Measurements from ENCODE around the gene CEL.
"Not testable (repeated sequence)": the region's sequence is repeated elsewhere in the genome, so short reads cannot be mapped to it uniquely, and the experiment has no call there.

The CEL gene

DNA sequence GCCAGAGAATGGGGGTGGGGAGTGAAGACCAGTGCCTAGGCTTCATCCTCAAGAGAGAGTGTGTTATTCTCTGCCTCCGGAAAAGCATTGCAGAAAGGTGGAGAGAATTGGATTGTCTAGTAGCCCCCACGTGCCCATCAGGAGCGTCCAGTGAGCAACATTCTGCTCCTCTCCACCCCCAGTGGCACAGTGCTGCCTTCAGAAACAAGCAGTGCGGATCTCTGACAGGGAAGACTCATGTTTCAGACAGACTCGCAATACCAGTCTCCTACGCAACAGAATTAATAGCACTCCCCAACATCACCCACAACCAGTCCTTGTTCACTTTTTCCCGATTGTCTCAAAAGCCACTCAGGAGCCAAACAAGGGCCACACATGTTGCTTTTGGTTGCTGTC is 14.9 kb upstream of the CEL start:
- DNase-seq (ENCODE audit: low read depth in 3 of 3): no peak

DNA sequence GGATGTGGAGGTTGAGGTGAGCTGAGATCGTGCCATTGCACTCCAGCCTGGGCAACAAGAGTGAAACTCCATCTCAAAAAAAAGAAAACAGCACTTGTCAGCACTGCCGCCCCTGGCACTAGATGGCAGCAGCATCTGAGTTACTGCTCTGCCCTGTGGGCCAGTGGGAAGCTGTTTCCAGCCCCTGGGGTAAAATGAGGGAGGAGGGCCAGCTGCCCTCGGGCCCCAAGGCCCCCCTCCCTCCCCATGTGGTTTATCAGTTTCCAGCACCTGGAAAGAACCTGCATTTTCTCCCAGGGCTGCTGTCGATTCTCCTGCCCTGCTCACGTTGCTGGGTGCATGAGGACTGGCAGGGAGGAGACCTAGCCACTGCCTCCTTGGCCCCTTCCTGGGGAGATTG is 13.2 kb upstream of the CEL start:
- DNase-seq (ENCODE audit: low read depth in 3 of 3): no peak

DNA sequence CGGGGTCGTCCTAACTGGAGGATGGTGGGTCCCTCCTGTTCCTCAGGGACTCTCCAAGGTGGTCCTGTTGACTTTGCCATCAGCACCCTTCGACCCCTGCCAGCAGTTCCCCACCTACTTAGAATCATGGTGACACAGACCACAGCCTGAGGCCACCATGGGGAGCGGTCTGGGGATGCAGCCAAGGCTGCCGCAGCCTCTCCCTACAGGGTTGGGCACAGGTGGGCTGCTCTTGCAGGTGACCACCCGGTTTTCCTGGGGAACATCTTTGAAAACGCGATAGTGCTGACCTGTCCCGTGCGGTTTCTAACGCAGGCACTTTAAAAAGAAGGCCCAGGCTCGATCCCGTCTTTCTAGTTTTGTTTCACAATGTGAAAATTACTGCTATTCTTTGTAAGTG is 12.7 kb upstream of the CEL start:
- no peak for DNase-seq (ENCODE audit: low read depth in 3 of 3)

DNA sequence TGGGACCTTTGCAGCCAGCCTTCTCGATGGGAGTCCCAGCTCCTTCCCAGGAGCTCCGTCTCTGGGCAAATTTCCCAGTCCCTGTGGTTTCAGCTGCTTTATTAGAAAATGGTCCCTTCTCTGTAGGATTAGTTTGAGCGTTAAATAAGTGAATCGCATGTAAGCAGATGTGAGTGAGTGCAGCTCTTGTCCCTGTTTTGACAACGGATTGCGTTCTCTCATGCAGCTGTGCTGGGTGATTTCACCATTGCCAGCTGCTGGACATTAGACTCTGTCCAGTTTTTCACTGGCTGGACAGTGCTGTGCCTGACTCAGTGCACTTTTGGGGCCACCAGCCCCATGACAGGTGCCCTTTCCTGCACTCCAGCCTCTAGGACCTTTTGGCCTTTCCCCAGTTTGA is 11.6 kb upstream of the CEL start:
- DNase-seq (ENCODE audit: low read depth in 3 of 3): no peak

DNA sequence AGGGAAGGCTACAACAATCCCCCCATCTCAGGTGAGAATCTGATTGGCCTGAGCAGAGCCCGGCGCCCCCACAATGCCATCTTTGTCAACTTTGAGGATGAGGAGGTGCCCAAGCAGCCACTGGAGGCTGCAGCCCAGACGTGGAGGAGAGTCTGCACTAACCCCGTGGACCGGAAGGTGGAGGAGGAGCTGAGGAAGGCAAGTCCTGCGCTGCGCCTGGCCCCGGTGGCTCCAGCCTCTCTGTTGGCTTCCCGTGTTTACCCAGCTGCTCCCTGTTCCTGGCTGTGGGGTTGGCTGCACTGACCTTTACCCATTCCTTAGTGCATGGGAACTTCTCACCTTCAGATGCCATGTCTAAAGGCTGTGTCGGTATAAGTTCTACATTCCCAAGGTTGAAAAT is 11.0 kb upstream of the CEL start:
- DNase-seq (ENCODE audit: low read depth in 3 of 3): no peak

DNA sequence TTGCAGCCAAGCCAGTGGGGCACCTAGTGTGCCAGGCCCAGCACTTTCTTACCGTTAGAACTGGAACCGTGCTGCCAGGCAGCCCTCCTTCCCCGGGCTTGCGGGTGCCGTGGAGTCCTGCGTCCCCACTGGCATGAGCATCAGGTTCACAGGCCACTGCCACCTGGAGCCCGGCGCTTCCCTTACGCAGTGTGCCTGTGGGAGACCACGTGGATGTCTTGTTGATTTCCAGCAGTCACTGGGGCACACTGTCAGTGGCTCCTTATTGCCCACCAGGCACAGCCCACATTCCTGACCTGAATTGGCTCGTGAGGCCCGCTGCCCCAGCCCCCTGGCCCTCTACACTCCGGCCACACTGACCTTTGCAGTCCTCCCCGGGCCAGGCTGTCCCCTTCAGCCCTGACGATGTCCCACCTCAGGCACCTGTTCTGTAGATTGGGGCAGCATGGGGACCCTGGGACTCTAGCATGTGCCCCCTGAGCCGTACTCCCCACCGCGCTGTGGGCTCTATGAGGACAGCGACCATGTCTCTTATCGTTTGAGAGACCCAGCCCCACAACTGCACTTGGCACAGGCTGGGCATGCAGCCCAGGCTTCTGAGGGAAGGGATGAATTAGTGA is 10.4 kb upstream of the CEL start:
- no peak for DNase-seq (ENCODE audit: low read depth in 3 of 3)

DNA sequence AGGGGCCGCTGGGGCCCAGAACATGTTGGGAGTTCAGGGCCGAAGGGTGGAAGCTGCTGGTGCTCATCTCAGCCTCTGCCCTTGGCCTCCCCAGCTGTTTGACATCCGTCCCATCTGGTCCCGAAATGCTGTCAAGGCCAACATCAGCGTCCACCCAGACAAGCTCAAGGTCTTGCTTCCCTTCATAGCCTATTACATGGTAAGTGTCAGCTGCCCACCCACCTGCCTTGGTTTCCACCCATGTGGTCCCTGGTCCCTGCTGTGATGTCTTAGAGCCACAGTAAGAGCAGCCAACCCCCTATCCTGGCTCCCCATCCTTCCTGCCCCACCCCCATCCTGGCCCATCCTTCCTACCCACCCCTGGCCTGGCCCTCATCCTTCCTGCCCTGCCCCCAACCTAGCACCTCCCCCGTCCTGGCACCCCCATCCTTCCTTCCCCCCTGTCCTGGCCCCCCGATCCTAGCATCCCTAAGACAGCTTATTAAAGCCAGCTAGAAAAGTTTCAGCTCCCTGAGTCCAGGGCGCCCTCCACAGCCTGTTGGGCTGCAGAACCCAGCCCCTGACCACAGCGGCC is 9.7 kb upstream of the CEL start:
- DNase-seq (ENCODE audit: low read depth in 3 of 3): no peak

DNA sequence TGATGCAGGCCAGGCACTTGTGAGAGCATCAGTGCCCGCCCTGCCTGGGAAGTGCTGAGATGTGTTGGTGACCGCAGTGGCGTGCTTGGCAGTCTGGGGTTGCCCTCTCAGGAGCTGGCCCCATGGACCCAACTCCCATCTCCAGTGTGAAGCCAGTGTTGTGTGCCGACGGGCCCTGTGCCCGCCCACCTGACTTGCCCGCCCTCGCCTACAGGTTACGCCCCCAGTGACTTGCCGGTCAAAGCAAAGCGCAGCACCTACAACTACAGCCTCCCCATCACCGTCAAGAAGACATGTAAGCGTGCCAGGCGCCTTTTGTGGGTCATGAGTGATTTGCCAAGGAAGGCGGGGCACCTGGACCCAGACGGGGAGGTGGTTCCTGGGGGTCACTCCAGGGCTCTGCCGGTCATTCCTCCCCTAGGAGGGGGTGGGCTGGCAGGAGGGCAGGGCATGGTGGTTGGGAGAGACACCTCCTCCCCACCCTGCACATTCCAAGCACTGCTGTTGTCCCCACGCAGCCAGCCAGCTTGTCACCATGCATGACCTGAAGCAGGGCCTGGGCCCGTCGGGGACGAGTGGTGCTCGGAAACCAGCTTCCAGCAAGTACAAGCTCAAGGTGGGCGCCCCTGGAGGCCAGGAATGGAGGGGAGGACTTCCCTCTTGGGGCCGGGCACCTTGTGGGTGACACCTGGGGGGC is 7.4 kb upstream of the CEL start:
- DNase-seq (ENCODE audit: low read depth in 3 of 3): no peak

DNA sequence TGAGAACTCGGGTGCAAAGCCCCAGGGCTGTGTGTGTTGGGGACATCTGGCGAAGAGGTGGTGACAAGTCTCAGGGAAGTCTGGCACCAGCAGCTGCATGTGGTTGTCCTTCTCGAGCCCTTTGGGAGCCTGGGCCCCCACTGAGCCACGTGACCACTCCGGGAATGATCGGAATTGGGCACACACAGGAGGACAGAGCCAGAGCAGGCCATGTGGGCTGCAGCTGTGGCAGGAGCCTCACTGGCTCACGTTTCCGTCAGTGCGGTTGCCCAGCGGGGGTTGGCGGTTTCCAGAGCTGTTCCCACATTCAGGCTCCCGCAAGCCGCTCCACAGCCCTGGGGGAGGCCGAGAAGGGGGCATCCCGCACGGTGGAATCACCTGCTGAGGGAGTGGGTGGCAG is 6.8 kb upstream of the CEL start:
- no peak for DNase-seq (ENCODE audit: low read depth in 3 of 3)

DNA sequence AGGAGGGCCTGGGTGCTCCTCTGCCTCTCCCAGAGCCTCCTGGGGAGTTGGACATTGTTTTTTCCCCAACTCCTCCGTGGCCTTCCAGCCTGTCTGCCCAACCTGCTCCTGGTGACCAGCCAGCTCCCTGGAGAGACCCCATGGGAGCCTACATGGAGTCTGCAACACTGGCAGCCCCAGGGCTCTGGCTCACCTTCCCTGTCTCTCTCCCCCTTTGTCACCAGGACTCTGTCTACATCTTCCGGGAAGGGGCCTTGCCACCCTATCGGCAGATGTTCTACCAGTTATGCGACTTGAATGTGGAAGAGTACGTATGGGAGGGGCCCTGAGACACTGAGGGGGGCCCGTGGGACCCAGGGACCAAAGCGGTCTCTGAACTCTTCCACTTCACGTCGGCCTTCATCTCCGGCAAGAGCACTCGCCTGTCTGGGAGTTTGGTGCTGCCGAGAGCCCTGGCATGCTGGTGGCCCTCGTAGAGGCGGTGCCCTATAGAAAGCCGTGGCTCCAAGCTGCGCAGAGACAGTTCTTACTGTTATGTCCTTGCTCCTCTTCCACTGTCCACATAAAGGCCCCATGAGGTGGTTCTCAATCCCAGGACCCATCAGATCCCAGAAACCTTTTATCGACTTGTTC is 5.9 kb upstream of the CEL start:
- no peak for DNase-seq (ENCODE audit: low read depth in 3 of 3)

DNA sequence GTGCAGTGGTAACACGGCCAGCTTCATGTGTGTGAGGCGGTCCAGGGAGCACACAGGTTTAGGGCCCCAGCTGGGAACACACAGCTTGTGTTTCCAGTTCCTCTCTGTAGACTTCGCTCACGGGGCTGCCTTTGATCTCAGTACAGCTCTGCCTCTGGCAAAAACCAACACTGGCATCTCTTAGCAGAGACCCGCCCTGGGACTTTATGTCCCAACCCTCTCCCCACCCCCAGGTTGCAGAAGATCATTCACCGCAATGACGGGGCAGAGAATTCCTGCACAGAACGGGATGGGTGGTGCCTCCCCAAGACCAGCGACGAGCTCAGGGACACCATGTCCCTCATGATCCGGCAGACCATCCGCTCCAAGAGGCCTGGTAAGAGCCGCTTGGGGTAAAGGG is 5.2 kb upstream of the CEL start:
- no peak for DNase-seq (ENCODE audit: low read depth in 3 of 3)

DNA sequence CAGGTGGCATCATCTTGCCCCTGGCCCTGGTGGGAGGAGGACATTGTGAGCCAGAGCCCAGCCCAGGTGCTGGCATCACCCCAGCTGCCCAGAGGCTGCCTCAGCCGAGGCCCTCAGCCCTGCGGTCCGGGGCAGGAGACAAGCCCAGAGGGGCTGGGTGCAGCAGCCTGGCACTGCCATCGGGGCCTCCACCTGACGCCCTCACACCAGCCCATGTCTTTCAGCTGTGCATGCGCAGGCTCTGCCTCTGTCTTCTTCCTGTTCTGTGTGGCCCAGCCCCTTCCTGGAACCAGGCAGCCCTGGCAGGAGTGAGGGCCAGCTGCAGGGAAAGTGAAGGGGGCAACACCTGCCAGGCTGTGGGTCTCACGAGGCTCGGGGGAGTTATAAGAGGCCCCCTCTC is 4.8 kb upstream of the CEL start:
- no peak for DNase-seq (ENCODE audit: low read depth in 3 of 3)

DNA sequence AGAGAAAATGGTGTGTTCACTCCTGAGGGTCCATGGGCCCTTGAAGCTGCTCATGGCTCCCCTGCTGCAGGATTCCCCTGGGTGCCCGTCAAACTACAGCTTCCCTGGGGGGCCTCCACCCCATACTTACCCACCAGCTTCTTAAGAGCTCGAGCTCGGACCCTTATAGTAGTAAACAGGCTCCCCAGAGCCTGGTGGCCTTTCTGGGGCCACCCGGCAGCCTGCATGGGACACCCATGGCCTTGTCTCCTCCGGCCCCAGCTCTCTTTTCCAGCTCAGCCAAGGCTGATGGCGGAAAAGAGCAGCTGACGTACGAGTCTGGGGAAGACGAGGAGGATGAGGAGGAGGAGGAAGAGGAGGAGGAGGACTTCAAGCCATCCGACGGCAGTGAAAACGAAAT is 4.2 kb upstream of the CEL start:
- DNase-seq (ENCODE audit: low read depth in 3 of 3): no peak

DNA sequence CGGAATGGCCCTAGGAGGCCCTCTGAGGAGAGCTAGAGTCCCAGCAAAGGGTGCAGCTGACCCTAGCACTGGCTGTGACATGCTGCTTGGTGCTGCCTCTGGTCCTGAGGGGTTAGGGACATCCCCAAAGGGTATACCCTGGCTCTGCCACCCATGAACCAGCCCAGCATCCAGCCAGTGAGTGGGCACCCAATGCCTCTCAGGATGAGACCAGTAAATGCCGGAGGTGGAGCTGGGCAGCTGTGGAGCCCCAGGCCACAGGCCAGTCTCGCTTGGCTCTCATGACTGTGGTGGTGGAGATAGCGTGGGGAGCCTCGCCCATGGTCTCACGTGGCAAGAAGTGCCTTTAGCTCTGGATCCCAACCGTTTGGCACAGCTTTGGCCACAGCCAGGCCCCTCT is 3.7 kb upstream of the CEL start:
- no peak for DNase-seq (ENCODE audit: low read depth in 3 of 3)

DNA sequence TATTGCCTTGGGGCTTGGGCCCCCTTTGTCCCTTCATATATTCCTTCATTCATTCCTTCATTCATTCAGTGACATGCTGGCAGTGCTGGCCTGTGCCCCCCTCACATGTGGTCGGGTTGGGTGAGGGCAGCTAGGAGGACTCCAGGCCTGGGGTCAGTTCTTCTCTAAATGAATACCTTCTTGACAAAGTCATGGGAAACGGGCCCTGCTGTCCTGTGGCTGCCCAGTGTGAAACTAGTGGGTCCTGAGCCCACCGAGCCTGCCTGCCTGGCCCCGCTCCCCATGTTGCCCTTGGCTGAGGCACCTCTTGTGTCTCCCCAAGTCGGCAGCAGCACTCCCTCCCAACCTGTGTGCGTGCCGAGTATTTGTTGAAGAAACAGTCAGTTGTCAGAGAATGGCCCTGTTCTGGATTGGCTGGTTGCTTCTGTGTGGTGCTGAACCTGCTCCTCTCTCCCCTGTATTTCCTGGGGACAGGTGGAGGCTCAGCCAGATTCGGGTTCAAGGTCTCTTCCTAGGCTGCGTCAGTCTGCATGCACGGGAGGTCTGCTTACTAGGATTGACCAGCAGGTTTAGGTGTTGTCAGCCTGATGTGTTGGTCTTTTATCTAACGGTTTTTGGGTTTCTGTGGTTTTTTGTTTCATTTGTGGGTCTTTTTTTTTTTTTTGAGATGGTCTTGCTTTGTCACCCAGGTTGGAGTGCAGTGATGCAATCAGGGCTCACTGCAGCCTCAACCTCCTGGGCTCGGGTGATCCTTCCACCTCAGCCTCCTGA is 3.0 kb upstream of the CEL start:
- no peak for DNase-seq (ENCODE audit: low read depth in 3 of 3)

DNA sequence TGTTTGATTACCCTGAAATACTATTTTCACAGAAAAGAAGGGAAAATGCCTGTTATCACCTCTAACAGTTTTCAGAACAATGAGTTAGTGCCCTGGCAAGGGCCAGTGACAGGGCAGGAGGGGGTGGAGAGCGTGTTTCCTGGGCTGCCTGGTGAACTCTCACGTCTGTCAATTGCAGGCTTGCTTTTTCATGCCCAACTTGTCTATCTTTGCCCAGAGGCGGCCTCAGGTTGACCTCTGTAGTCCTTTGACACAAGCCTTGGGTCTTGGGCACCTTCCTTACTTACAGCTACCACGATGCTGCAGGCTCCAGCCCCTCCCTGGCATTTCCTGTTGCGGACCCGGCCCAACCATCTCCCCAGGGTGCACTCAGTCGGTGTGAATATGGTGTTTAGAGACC is 2.2 kb upstream of the CEL start:
- no peak for DNase-seq (ENCODE audit: low read depth in 3 of 3)

DNA sequence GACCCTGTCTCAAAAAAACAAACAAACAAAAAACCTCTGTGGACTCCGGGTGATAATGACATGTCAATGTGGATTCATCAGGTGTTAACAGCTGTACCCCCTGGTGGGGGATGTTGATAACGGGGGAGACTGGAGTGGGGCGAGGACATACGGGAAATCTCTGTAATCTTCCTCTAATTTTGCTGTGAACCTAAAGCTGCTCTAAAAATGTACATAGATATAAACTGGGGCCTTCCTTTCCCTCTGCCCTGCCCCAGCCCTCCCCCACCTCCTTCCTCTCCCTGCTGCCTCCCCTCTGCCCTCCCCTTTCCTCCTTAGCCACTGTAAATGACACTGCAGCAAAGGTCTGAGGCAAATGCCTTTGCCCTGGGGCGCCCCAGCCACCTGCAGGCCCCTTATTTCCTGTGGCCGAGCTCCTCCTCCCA is 1.4 kb upstream of the CEL start:
- no peak for DNase-seq (ENCODE audit: low read depth in 3 of 3)

DNA sequence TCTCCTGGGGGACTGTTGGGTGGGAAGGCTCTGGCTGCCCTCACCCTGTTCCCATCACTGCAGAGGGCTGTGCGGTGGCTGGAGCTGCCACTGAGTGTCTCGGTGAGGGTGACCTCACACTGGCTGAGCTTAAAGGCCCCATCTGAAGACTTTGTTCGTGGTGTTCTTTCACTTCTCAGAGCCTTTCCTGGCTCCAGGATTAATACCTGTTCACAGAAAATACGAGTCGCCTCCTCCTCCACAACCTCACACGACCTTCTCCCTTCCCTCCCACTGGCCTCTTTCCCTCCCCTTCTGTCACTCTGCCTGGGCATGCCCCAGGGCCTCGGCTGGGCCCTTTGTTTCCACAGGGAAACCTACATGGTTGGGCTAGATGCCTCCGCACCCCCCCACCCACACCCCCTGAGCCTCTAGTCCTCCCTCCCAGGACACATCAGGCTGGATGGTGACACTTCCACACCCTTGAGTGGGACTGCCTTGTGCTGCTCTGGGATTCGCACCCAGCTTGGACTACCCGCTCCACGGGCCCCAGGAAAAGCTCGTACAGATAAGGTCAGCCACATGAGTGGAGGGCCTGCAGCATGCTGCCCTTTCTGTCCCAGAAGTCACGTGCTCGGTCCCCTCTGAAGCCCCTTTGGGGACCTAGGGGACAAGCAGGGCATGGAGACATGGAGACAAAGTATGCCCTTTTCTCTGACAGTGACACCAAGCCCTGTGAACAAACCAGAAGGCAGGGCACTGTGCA is 590 bp upstream of the CEL start:
- DNase-seq (ENCODE audit: low read depth in 3 of 3): not testable (repeated sequence)

DNA sequence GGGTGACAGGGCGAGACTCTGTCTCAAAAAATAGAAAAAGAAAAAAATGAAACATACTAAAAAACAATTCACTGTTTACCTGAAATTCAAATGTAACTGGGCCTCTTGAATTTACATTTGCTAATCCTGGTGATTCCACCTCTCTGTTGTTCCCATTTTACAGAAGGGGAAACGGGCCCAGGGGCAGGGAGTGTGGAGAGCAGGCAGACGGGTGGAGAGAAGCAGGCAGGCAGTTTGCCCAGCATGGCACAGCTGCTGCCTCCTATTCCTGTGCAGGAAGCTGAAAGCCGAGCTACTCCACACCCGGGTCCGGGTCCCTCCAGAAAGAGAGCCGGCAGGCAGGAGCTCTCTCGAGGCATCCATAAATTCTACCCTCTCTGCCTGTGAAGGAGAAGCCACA is 788 bp downstream of the CEL start:
- not testable (repeated sequence) for DNase-seq (ENCODE audit: low read depth in 3 of 3)

DNA sequence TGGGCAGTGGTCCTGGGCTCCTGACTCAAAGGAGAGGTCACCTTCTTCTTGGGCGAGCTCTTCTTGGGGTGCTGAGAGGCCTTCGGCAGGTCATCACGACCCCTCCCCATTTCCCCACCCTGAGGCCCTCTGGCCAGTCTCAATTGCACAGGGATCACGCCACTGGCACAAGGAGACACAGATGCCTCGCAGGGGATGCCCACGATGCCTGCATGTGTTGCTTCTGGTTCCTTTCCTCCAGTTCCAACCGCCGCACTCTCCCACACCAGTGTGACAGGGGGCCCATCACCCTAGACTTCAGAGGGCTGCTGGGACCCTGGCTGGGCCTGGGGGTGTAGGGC is 1.3 kb downstream of the CEL start:
- DNase-seq (ENCODE audit: low read depth in 3 of 3): no peak

DNA sequence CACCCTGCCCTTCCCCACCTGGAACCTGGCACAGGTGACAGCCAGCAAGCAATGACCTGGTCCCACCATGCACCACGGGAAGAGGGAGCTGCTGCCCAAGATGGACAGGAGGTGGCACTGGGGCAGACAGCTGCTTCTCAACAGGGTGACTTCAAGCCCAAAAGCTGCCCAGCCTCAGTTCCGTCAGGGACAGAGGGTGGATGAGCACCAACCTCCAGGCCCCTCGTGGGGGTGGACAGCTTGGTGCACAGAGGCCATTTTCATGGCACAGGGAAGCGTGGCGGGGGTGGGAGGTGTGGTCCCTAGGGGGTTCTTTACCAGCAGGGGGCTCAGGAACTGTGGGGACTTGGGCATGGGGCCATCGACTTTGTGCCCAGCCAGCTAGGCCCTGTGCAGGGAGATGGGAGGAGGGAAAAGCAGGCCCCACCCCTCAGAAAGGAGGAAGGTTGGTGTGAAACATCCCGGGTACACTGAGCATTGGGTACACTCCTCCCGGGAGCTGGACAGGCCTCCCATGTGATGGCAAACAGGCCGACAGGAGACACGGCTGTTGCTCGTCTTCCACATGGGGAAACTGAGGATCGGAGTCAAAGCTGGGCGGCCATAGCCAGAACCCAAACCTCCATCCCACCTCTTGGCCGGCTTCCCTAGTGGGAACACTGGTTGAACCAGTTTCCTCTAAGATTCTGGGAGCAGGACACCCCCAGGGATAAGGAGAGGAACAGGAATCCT is 1.9 kb downstream of the CEL start:
- DNase-seq (ENCODE audit: low read depth in 3 of 3): no peak

All from stimulated activated CD4-positive, alpha-beta T cell treated with anti-CD3 and anti-CD28 coated beads, TNF-alpha, amount 100 ng/mL, for 4 hours (primary cell).